ENCODE measurements around the gene SEMA5B. TPM values are rescaled to one million over a fixed set of nuclear protein-coding genes. Genes with fewer than 3 reads are reported as not detected.

Gene SEMA5B
- total and polyA plus RNA-seq, 12 donors: 0.35 to 4.3 (median 1.8) TPM

GRCh38 chr3:122952520-122952919 is 75.0 kb downstream of the SEMA5B start:
- H3K4me1 ChIP-seq (replicated peaks in 1 of 2): peaks cover 0 to 6% of the 10 kb centered on the region in 2 donors
- TF ChIP-seq CTCF (IDR thresholded peaks at IDR 0.05): peak in 3 of 6 experiments; percentile 10 to 26 (median 23)
- no peak for TF ChIP-seq POLR2A (IDR thresholded peaks at IDR 0.05)
- no peak overlapping the region for H3K27ac ChIP-seq
- intact Hi-C loops (cut with DNase I): no loop called here
- 52 to 60% (median 59%) methylated on average over 2 to 3 of the region's 3 CpGs for WGBS, 4 donors
- H3K4me3 ChIP-seq: no peak overlapping the region
- no peaks in the 10 kb centered on the region for H3K36me3 ChIP-seq (replicated peaks in 1 of 2)
- DNase-seq: no peak
- no peaks in the 10 kb centered on the region for H3K27me3 ChIP-seq
- no peaks in the 10 kb centered on the region for H3K9me3 ChIP-seq (replicated peaks in 1 of 3)

GRCh38 chr3:122948408-122948807 is 79.2 kb downstream of the SEMA5B start:
- Histone ChIP-seq H3K36me3 (replicated peaks in 1 of 2) (no peaks in the 10 kb centered on the region), H3K4me3 (no peak overlapping the region), H3K4me1 (replicated peaks in 1 of 2) (no peaks in the 10 kb centered on the region), H3K27me3 (no peaks in the 10 kb centered on the region), H3K27ac (no peak overlapping the region), H3K9me3 (replicated peaks in 1 of 3) (no peaks in the 10 kb centered on the region)
- intact Hi-C loops (cut with DNase I): loop anchor here in 1 of 2 donors (5.0 kb wide), 2 partner anchors 79 to 309 kb away; partner anchors contain the start of gene SEMA5B
- WGBS, 4 donors: 75 to 78% (median 76%) methylated on average over 4 to 7 of the region's 7 CpGs
- no peak for DNase-seq
- TF ChIP-seq CTCF (IDR thresholded peaks at IDR 0.05): no peak
- no peak for TF ChIP-seq POLR2A (IDR thresholded peaks at IDR 0.05)

- 70 to 77% (median 73%) methylated on average over 2 of the region's 2 CpGs for WGBS, 4 donors
- intact Hi-C loops (cut with DNase I): loop anchor here in 1 of 2 donors (5.0 kb wide), 2 partner anchors 80 to 310 kb away; partner anchors contain the start of gene SEMA5B
- TF ChIP-seq CTCF (IDR thresholded peaks at IDR 0.05) (no peak), POLR2A (IDR thresholded peaks at IDR 0.05) (no peak)
Observed at GRCh38 chr3:122947738-122948137, 79.8 kb downstream of the SEMA5B start.

GRCh38 chr3:122947196-122947595 is 80.4 kb downstream of the SEMA5B start:
- Histone ChIP-seq H3K27me3 (no peaks in the 10 kb centered on the region), H3K4me1 (replicated peaks in 1 of 2) (no peaks in the 10 kb centered on the region), H3K4me3 (no peak overlapping the region), H3K9me3 (replicated peaks in 1 of 3) (no peaks in the 10 kb centered on the region), H3K36me3 (replicated peaks in 1 of 2) (no peaks in the 10 kb centered on the region), H3K27ac (no peak overlapping the region)
- TF ChIP-seq CTCF (IDR thresholded peaks at IDR 0.05): no peak
- no peak for TF ChIP-seq POLR2A (IDR thresholded peaks at IDR 0.05)
- no peak for DNase-seq
- 86 to 93% (median 89%) methylated on average over 7 of the region's 7 CpGs for WGBS, 4 donors
- intact Hi-C loops (cut with DNase I): loop anchor here in 1 of 2 donors (5.0 kb wide), 2 partner anchors 80 to 310 kb away; partner anchors contain the start of gene SEMA5B

More at GRCh38 chr3:122947738-122948137, 79.8 kb downstream of the SEMA5B start:
- Histone ChIP-seq H3K4me3 (no peak overlapping the region), H3K9me3 (replicated peaks in 1 of 3) (no peaks in the 10 kb centered on the region), H3K4me1 (replicated peaks in 1 of 2) (no peaks in the 10 kb centered on the region), H3K36me3 (replicated peaks in 1 of 2) (no peaks in the 10 kb centered on the region), H3K27me3 (no peaks in the 10 kb centered on the region), H3K27ac (no peak overlapping the region)
- DNase-seq: no peak
